Stimulated activated CD4-positive, alpha-beta T cell treated with anti-CD3 and anti-CD28 coated beads, Interleukin-15, amount 100 ng/mL, for 1 hour (primary cell): ENCODE data around the gene ZNHIT2.
A peak's percentile ranks its signal among the peaks of the same experiment; 100 is the strongest.
"Not testable (repeated sequence)": the region's sequence is repeated elsewhere in the genome, so short reads cannot be mapped to it uniquely, and the experiment has no call there.

ENCODE experiments used
- DNase-seq, 2 donors: peaks; one replicate each; pipeline ENCODE4 v3.0.0-alpha.2; 2020; ENCODE audit warnings: low read depth in 1 of 2, low spot score in 1 of 2

Gene ZNHIT2

DNA sequence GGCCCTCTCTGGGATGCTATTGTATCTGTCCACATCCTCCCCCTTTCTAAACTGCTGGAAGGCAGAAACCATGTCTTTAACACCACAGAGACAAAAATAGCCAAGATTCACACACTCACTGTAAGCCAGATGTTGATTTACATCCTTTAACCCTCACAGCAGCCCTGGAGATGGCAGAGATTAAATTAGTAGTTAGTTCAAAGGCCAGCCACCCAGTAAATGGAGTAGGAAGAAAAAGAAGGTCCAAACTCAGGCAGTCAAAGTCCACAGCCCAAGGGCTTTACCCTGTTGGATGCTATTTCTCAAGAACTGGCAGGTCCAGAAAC is 2.1 kb upstream of the ZNHIT2 start:
- DNase-seq, result no peak

- not testable (repeated sequence) for DNase-seq
Measured at GRCh38 chr11:65118891-65119669, 1.6 kb upstream of the ZNHIT2 start.

DNA sequence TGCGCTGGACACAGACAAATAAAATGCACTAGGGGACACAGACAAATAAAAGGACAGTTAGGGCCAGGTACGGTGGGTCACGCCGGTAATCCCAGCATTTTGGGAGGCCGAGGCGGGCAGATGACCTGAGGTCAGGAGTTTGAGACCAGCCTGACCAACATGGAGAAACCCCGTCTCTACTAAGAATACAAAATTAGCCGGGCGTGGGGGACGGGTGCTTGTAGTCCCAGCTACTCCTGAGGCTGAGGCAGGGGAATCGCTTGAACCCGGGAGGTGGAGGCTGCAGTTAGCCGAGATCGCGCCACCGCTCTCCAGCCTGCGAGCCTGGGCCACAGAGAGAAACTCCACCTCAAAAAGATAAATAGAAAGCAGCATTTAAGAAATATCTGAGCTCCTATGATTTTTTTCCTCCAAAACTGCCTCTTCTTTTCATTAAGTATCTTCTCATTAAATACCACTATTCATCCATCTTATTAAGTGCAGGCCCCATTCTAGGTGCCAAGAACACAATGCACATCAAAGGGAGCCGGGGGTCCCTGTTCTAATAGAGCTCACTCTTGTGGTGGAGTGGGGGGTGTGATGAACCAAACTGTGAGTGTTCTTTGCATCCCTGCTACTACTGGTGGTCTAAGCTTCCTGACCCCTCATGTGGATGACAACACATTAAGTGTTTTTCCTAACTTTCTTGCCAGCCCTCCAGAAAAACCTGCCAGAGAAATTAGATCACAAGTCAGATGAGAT is 766 bp upstream of the ZNHIT2 start:
- no peak for DNase-seq

DNA sequence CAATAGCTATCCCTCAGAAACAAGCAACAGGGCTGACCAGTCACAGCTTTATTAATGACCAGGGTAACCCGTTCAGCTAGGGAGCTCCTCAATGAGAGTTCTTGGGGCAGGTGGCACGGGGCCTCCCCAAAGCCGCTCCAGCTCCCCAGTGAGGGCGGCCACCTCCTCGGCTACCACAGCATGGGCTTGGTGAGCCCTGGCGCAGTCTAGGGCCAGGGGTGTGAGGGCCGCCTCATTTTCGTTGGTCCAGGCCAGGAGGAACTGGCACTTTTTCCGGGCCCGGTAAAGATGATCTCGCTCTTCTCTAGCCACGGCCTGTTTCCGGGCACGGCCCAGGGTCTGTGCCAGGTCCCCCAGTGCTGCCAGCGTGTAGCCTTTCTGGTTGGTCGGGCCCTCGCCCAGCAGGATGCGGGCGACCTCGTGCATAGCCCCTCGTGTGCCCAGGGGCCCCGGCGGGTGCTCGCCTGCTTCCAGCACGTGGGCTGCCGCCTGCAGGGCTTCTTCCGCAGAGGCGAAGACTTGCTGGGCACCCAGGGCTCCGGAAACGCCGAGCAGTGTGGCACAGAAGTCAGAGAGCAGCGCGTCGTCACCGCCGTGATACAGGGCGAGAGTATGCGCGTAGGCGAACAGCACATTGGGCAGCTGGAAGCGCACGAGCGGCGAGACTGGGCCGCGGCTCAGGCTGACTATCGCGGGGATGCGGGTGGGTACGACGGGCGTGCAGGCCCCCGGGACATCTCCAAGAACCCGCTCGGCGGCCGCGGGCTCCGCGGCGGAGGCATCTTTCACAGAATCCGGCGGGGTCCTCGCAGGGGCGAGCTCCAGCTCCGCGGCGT is 913 bp downstream of the ZNHIT2 start:
- DNase-seq, result peak in 1 of 2 donors; percentile 45

DNA sequence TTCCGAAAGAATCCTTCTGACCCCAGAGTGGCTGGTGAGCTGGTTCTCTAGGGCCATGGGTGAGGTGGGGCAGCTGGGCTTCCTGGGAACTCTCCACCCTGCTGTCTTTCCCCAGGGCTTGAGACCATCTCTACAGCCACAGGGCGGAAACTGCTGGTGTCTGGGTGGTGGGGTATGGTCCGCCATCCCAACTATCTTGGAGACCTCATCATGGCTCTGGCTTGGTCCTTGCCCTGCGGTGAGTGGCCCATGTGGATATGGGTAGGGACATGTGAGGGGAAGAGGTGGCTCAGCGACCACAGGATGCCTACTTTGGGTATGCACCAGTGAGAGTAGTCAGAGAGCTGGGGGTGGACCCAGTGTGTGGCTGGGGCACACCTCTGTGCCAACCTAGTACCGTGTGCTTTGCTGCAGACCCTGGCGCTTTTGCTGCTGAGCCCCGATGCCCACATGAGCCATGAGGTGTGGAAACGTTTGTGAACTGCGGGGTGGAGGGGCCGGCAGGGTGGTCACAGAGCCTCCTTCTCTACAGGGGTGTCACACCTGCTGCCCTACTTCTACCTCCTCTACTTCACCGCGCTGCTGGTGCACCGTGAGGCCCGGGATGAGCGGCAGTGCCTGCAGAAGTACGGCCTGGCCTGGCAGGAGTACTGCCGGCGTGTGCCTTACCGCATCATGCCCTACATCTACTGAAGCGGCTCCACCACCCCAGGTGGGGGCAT is 2.0 kb downstream of the ZNHIT2 start:
- no peak for DNase-seq

DNA sequence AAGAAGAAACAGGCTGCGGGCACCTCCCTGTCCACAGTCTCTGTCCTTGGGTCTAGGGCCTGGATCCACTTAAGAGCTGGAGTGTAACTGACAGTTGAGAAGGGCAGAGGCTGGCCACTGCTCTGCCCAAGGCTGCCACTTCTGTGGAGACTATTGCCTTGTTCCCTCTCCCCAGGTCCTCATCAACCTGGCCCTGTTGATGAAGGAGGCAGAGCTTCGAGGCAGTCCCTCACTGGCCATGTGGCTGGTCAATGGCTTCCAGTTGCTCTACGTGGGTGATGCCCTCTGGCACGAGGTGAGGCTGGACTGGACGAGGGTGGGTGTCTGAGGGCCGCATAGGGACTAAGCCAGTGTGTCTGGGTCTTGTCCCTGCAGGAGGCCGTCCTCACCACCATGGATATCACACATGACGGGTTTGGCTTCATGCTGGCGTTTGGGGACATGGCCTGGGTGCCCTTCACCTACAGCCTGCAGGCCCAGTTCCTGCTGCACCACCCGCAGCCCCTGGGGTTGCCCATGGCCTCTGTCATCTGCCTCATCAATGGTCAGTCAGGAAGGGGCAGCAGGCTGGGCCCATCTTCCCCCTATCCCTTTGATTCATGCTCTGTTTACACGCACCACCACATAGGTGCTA is 2.8 kb downstream of the ZNHIT2 start:
- DNase-seq, result no peak

DNA sequence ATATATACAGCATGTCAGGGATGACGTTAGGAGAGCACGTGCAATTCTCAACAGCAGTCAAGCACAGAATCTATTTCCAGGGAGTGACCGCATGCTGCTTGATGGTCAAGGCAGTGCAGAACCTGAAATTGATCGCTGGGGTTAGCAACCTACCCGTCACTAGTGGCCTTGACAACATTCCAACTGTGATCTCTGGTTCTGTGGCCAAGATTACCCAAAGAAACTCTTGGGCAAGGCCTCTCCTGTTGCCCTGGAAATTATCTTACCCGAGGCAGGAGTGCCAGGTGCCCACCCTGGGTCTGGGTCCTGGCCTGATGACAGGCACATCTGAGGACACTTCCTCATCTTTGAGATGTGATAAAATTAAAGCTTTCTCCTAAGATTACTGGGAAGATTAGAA is 3.7 kb downstream of the ZNHIT2 start:
- no peak for DNase-seq

DNA sequence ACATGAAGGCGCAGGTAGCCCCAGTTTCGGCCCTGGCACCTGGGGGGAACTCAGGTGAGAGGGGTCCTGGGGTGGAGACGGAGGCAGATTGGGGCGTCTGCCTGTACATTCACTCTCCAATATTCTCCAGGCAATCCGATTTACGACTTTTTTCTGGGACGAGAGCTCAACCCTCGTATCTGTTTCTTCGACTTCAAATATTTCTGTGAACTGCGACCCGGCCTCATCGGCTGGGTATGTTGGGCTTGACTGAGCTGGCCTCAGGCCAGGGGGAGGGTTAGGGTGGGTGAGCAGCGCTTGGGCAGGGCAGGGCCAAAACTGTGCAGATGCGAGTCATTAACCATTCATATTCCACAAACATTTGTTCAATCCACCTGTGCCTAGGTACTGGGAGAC is 4.1 kb downstream of the ZNHIT2 start:
- no peak for DNase-seq

GRCh38 chr11:65112546-65113360 is 4.7 kb downstream of the ZNHIT2 start:
- DNase-seq, result peak; percentile 60 to 65

GRCh38 chr11:65111744-65112545 is 5.6 kb downstream of the ZNHIT2 start, which contains the start of gene TM7SF2:
Gene TM7SF2, plus strand, starts transcription at chr11:65111872. Its CDS starts 144 bp downstream, at chr11:65112016.
- peak; percentile 87 to 90 for DNase-seq

- no peak for DNase-seq
Measured at GRCh38 chr11:65111159-65111743, 6.2 kb downstream of the ZNHIT2 start.

- DNase-seq, result peak; percentile 92 to 95
Measured at GRCh38 chr11:65110354-65110861, 7.1 kb downstream of the ZNHIT2 start.

DNA sequence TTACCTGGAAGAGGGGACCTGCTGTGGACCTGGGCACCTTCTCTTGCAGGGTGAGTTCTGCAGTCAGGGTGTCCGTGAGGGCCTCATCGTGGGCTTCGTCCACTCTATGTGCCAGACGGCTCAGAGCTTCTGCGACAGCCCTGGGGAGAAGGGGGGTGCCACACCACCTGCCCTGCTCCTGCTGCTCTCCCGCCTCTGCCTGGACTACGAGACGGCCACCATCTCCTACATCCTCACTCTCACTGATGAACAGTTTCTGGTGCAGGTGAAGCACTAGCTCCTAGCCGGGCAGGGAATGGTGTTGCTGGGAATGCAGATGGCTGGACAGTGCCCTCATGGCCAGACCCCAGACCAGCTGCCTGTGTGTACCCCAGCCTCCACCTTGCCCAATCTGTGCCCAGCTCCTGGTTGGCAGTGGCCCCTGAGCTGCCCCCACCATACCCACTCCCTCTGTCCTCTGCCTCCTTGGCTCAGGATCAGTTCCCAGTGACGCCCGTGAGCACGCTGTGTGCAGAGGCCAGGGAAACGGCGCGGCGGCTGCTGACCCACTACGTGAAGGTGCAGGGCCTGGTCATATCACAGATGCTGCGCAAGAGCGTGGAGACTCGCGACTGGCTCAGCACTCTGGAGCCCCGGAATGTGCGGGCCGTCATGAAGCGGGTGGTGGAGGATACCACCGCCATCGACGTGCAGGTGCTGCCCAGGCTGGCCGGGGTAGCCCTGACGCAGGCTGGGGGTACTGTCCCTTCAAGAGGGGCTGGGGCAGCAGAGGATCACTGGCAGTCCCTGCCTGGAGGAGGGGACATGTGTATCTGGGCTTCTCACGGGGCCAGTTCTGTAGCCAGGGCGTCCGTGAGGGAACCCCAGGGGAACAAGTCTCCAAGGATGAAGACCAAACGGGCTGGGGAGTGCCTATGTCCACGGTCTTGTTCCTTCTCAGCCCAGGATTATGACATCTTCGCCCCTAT is 8.0 kb downstream of the ZNHIT2 start:
- DNase-seq, result no peak

GRCh38 chr11:65108469-65109123 is 8.9 kb downstream of the ZNHIT2 start:
- no peak for DNase-seq

DNA sequence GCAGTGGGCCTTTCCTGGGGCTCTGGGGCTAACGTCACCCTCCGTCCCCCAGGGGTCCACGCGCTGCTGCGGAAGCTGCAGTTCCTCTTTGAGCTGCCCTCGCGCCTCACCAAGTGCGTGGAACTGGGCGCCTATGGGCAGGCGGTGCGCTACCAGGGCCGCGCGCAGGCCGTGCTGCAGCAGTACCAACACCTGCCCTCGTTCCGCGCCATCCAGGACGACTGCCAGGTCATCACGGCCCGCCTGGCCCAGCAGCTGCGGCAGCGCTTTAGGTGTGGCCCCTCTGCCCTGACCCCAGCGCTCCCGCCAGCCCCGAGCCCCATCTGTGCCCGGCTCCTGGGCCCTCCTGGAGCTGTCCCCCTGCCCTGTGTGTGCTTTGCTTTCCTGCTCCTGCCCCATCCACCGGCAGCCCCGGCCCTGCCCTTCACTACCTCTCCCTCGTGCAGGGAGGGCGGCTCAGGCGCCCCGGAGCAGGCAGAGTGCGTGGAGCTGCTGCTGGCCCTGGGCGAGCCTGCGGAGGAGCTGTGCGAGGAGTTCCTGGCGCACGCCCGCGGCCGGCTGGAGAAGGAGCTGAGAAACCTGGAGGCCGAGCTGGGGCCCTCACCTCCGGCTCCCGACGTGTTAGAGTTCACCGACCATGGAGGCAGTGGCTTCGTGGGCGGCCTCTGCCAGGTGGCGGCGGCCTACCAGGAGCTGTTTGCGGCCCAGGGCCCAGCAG is 9.6 kb downstream of the ZNHIT2 start:
- no peak for DNase-seq

DNA sequence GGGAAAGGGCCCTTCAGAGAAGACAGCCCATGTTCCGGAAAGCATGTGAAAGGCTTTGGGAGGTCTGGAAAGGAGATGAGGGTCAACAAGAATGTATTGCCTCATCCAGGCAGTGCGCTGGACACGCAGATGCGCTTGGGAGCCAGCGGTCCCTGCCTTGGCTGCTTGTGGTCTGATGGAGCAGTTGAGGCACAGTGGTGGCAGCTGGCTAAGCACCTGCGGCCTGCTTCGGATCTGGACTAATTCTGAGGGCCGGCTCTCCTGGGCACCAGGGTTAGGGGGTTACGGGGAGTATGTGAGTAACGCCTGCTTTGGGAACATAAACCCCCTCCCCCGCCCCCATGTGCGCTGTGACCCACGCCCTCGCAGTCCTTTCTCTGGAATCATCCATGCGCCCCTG is 10.4 kb downstream of the ZNHIT2 start:
- DNase-seq, result no peak
